Right atrium auricular region (tissue), 2 donors: ENCODE results near the gene CREG1. TPM values are rescaled to one million over a fixed set of nuclear protein-coding genes. Genes with fewer than 3 reads are reported as not detected.

Experiments
- DNase-seq: peaks from one replicate; pipeline ENCODE4 v3.0.0-alpha.2; 2019; ENCODE audit warnings: low spot score
- H3K27ac ChIP-seq, 2 donors: fragments of 200-600 bp; sonication (generic); 1 replicate in 1 of 2; 2 replicates in 1 of 2; pipeline ENCODE4 v1.5.1; 2016 to 2019
- H3K27me3 ChIP-seq, 2 donors: fragments of 200-600 bp; sonication (generic); one replicate each; pipeline versions ENCODE4 v1.5.1 to v1.6.0; 2017 to 2019
- H3K36me3 ChIP-seq: fragments of 200-600 bp; sonication (generic); one replicate; pipeline ENCODE4 v1.5.1; 2016
- H3K4me1 ChIP-seq, 2 donors: fragments of 200-600 bp; sonication (generic); one replicate each; pipeline versions ENCODE4 v1.5.1 to v1.6.0; 2017 to 2019
- H3K4me3 ChIP-seq, 2 donors: fragments of 200-600 bp; sonication (generic); 1 replicate in 1 of 2; 2 replicates in 1 of 2; pipeline ENCODE4 v1.5.1; 2017 to 2019; ENCODE audit warnings: mild to moderate bottlenecking in 1 of 2, moderate library complexity in 1 of 2
- H3K9me3 ChIP-seq, 2 donors: fragments of 200-600 bp; sonication (generic); one replicate each; pipeline ENCODE4 v1.5.1; 2019
- total RNA-seq, 2 donors: library from RNA; depleted of rRNA; stranded (reverse); fragments of >200 nt; gene quantifications; one replicate each; pipeline ENCODE4 v1.1.0, GENCODE V29; 2016
- TF ChIP-seq, protein P1 (sequence below), 2 donors: fragments of 200-600 bp; sonication (generic); IDR thresholded peaks; one replicate each; pipeline ENCODE4 v1.5.1; 2019; ENCODE audit warnings: antibody characterized with exemption in 2 of 2

CREG1 gene
- total RNA-seq, 2 donors from 2014 or later: 127 to 163 TPM

DNA sequence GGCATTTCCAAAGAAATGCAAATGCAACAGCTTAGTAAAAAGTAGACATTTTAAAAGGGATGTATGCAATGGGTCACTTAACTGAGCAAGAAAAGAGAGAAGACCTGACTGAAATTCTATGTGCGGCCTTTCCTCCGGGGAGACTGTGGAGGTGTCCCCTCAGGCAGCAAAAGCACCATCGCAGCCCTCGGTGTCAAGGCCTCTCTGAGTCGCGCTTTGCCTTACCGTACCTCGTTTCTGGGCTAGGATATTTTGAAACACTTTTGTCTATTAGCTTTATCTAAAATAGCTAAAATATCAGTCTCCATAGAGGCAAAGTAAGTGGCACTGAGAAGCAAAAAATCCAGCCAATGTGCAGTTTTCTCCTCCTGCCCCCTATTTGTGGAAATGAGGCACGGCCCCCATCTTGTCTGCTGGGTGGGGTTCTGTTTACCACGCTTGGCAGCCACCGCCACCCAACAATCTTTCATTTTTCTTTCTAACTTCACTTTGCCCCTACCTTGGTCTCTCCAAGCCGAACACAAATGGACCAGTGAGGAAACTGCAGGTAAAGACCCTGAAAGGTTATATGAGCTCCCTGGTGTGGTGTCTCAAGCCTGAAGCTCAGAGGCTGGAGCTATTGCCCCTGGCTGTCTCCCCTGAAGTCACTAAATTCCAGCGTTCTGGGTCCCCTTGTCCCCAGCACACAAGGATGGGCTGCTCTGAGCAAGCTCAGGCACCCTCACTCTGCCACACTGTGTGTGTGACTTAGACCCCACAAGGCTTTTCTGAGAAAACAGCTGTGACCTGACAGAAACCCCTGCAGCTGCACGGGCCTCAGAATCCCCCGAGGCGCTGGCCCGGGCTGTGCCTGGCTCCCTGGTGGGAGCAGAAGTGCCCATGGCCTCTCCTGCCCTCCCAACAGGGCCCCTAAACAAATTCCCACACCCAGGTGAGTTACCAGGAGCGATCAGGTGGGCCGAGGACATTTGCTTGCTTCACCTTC is 36.9 kb downstream of the CREG1 start:
- H3K36me3 ChIP-seq: no peaks in the 10 kb centered on the region
- H3K4me3 ChIP-seq: no peak overlapping the region
- no peaks in the 10 kb centered on the region for H3K9me3 ChIP-seq
- no peaks in the 10 kb centered on the region for H3K27me3 ChIP-seq
- DNase-seq: no peak
- H3K27ac ChIP-seq: no peak overlapping the region
- H3K4me1 ChIP-seq: no peaks in the 10 kb centered on the region
- TF ChIP-seq, protein P1, sequence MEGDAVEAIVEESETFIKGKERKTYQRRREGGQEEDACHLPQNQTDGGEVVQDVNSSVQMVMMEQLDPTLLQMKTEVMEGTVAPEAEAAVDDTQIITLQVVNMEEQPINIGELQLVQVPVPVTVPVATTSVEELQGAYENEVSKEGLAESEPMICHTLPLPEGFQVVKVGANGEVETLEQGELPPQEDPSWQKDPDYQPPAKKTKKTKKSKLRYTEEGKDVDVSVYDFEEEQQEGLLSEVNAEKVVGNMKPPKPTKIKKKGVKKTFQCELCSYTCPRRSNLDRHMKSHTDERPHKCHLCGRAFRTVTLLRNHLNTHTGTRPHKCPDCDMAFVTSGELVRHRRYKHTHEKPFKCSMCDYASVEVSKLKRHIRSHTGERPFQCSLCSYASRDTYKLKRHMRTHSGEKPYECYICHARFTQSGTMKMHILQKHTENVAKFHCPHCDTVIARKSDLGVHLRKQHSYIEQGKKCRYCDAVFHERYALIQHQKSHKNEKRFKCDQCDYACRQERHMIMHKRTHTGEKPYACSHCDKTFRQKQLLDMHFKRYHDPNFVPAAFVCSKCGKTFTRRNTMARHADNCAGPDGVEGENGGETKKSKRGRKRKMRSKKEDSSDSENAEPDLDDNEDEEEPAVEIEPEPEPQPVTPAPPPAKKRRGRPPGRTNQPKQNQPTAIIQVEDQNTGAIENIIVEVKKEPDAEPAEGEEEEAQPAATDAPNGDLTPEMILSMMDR (IDR thresholded peaks at IDR 0.05): no peak

DNA sequence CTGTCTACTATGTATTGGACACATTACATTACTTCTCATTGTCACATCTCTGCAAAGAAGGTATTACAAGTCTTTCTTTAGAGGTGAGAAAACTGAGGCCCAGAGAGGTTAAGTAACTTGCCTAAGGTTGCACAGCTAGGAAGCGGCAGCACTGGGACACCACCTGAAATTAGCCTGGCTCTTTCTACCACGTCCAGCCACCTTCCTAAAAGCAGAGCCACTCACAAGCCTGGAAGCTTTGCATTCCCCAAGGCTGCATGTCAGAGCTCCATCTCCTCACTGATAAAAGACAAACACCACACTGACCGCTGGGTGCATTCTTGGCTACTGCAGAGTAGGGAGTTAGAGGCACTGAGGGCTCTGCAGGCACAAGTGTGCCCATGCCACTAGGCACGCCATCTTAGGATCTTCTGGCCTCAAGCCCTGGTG is 37.7 kb downstream of the CREG1 start:
- no peak for DNase-seq
- no peak overlapping the region for H3K27ac ChIP-seq
- H3K4me1 ChIP-seq: no peaks in the 10 kb centered on the region
- no peaks in the 10 kb centered on the region for H3K9me3 ChIP-seq
- H3K4me3 ChIP-seq: no peak overlapping the region
- H3K27me3 ChIP-seq: no peaks in the 10 kb centered on the region
- H3K36me3 ChIP-seq: no peaks in the 10 kb centered on the region
- TF ChIP-seq, protein P1 (IDR thresholded peaks at IDR 0.05): no peak

DNA sequence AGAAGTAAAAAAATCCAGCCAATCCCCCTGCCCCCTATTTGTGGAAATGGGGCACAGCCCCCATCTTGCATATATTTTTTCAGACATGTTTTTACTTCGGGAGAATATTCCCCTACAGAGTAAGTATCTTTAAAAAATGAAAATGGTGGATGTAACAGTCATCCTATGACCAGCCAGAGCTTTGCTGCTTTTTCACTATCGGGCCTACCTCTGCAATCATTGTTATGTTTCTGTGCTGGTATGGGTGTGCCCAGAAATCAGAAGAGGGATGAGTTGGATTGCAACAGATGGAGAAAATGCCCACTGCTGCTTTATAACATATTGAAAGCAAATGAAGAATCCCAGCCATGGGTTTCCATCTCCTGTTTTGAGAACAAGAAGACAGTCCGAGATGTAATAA is 38.1 kb downstream of the CREG1 start:
- Histone ChIP-seq H3K36me3 (no peaks in the 10 kb centered on the region), H3K9me3 (no peaks in the 10 kb centered on the region), H3K27ac (no peak overlapping the region), H3K4me3 (no peak overlapping the region), H3K27me3 (no peaks in the 10 kb centered on the region), H3K4me1 (no peaks in the 10 kb centered on the region)
- DNase-seq: no peak
- TF ChIP-seq, protein P1 (IDR thresholded peaks at IDR 0.05): no peak

DNA sequence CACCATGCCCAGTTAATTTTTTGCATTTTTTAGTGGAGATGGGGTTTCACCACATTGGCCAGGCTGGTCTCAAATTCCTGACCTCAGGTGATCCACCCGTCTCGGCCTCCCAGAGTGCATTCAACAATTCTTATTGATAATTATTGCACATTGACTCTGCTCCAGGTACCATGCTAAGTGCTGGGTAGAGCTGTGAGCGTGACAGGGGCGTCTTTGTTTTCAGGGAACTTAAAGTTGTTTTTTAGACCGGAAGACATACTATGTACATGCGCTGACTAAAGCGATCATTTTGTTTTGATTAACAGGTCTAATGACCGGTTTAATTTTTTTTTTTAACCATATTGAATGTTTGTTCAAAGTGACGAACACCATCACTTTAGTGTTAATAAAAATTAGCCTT is 39.3 kb downstream of the CREG1 start:
- no peaks in the 10 kb centered on the region for H3K9me3 ChIP-seq
- no peak overlapping the region for H3K27ac ChIP-seq
- no peak for DNase-seq
- H3K4me3 ChIP-seq: no peak overlapping the region
- H3K4me1 ChIP-seq: no peaks in the 10 kb centered on the region
- TF ChIP-seq, protein P1 (IDR thresholded peaks at IDR 0.05): no peak
- H3K27me3 ChIP-seq: no peaks in the 10 kb centered on the region
- H3K36me3 ChIP-seq: no peaks in the 10 kb centered on the region

DNA sequence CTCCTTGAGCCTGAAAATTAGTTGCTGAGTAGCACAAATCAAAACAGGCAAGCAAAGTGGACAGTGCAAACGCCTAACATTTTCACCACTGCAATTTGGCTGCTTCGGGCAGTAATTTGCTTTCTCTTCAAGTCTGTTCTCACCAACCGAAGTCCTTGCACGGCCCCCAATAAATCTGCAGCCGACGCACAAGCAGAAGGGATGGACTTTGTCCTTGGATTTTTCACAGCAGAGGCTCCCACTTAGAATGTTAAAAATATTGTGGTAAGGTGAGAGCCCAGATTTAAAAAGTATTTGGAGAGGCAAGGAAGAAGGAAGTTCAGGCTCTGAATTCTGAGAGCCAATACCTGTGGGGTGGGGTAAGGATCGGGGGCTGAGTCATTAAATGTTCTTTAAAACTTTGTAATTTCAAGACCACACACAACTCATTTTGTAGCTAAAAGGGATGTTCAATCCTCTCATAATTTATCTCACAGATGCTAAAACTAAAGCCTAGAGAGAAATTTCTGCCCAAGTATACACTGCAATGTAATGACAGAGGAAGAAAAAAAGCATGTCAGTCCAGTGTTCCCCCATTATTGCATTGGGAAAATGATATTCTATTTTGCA is 41.4 kb downstream of the CREG1 start:
- TF ChIP-seq, protein P1 (IDR thresholded peaks at IDR 0.05): no peak
- no peak for DNase-seq
- Histone ChIP-seq H3K36me3 (no peaks in the 10 kb centered on the region), H3K4me3 (no peak overlapping the region), H3K27me3 (no peaks in the 10 kb centered on the region), H3K4me1 (no peaks in the 10 kb centered on the region), H3K9me3 (no peaks in the 10 kb centered on the region), H3K27ac (no peak overlapping the region)
